HEK293T (cell line): ENCODE data around the gene ZBTB17.

Experiments used
- CTCF ChIA-PET: fragments of 350-600 bp; formaldehyde crosslinking; extraction: SDS; loops from one replicate; lab custom pipeline; 2021; ENCODE audit warnings: antibody characterized with exemption, inconsistent platforms; lab: Yijun Ruan, JAX
- POLR2A ChIA-PET: fragments of 350-600 bp; formaldehyde crosslinking; extraction: SDS; loops from one replicate; lab custom pipeline; 2020; ENCODE audit warnings: antibody characterized with exemption, inconsistent platforms; lab: Yijun Ruan, JAX
- DNase-seq: peaks from one replicate; pipeline ENCODE4 v3.0.0; 2012; ENCODE audit warnings: mixed read lengths; ENCODE audit errors: extremely low spot score
- ARNT ChIP-seq: fragments of 450-650 bp; IDR thresholded peaks from 2 replicates; pipeline ENCODE4 v1.6.1; 2017; ENCODE audit warnings: mild to moderate bottlenecking
- BHLHE40 ChIP-seq: fragments of 450-650 bp; IDR thresholded peaks from 2 replicates; pipeline ENCODE4 v1.6.1; 2016; ENCODE audit warnings: mild to moderate bottlenecking, moderate library complexity, borderline replicate concordance
- CTBP1 ChIP-seq: fragments of 450-650 bp; IDR thresholded peaks from 2 replicates; pipeline ENCODE4 v1.6.1; 2016; ENCODE audit warnings: borderline replicate concordance
- ELF4 ChIP-seq: fragments of 450-650 bp; IDR thresholded peaks from 2 replicates; pipeline ENCODE4 v1.6.1; 2017; ENCODE audit warnings: antibody characterized with exemption
- FOXA1 ChIP-seq: fragments of 450-650 bp; IDR thresholded peaks from 2 replicates; pipeline ENCODE4 v1.6.1; 2016; ENCODE audit warnings: mild to moderate bottlenecking
- FOXK2 ChIP-seq: fragments of 450-650 bp; IDR thresholded peaks from 2 replicates; pipeline ENCODE4 v1.6.1; 2016; ENCODE audit warnings: mild to moderate bottlenecking
- FOXM1 ChIP-seq: fragments of 450-650 bp; IDR thresholded peaks from 2 replicates; pipeline ENCODE4 v1.6.1; 2017; ENCODE audit warnings: mild to moderate bottlenecking, borderline replicate concordance
- HDGF ChIP-seq: fragments of 450-650 bp; IDR thresholded peaks from 2 replicates; pipeline ENCODE4 v1.6.1; 2017; ENCODE audit warnings: antibody characterized with exemption, borderline replicate concordance
- L3MBTL2 ChIP-seq: fragments of 450-650 bp; conservative IDR thresholded peaks from 2 replicates; pipeline ENCODE4 v1.6.1; 2016; ENCODE audit warnings: mild to moderate bottlenecking
- LEF1 ChIP-seq: fragments of 450-650 bp; IDR thresholded peaks from 2 replicates; pipeline ENCODE4 v1.6.1; 2017; ENCODE audit warnings: mild to moderate bottlenecking, borderline replicate concordance
- NFRKB ChIP-seq: fragments of 450-650 bp; IDR thresholded peaks from 2 replicates; pipeline ENCODE4 v1.6.1; 2016; ENCODE audit warnings: mild to moderate bottlenecking, moderate library complexity
- SP1 ChIP-seq: fragments of 450-650 bp; IDR thresholded peaks from 2 replicates; pipeline ENCODE4 v1.6.1; 2017
- SUZ12 ChIP-seq: fragments of 450-650 bp; IDR thresholded peaks from 2 replicates; pipeline ENCODE4 v1.6.1; 2016; ENCODE audit warnings: mild to moderate bottlenecking
- TARDBP ChIP-seq: fragments of 450-650 bp; IDR thresholded peaks from 2 replicates; pipeline ENCODE4 v1.6.1; 2016
- ZNF384 ChIP-seq: fragments of 450-650 bp; IDR thresholded peaks from 2 replicates; pipeline ENCODE4 v1.6.1; 2016
- TF ChIP-seq, protein P1 (sequence below): fragments of 450-650 bp; IDR thresholded peaks from 2 replicates; pipeline ENCODE4 v1.6.1; 2016

ZBTB17 gene

GRCh38 chr1:15935056-15935950 is 40.6 kb downstream of the ZBTB17 start:
- TF ChIP-seq TARDBP: no peak
- CTCF ChIA-PET: interaction anchor here (0.6 kb wide), 1 partner anchor 96 kb away, joined by 3 read pairs; no protein-coding TSS in a partner anchor
- DNase-seq: no peak
- POLR2A ChIA-PET: no interaction called here

- no peak for TF ChIP-seq CTBP1
- TF ChIP-seq TARDBP: no peak
- no peak for TF ChIP-seq FOXA1
- no peak for TF ChIP-seq FOXK2
- no peak for TF ChIP-seq LEF1
- no peak for TF ChIP-seq ELF4
- no peak for TF ChIP-seq ZNF384
- no peak for TF ChIP-seq SP1
- TF ChIP-seq BHLHE40: no peak
- TF ChIP-seq SUZ12: no peak
- CTCF ChIA-PET: no interaction called here
- no peak for DNase-seq
- POLR2A ChIA-PET: no interaction called here
These were observed 41.5 kb downstream of the ZBTB17 start for GRCh38 chr1:15934211-15935055.

DNA sequence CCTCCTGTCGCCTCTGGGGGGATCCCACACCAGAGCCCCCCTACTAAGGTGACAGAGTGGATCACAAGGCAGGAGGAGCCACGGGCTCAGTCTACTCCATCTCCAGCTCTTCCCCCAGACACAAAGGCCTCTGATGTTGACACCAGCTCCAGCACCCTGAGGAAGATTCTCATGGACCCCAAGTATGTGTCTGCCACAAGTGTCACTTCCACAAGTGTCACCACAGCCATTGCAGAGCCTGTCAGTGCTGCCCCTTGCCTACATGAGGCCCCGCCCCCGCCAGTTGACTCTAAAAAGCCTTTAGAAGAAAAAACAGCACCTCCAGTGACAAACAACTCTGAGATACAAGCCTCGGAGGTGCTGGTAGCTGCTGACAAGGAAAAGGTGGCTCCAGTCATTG is 42.2 kb downstream of the ZBTB17 start:
- CTCF ChIA-PET: no interaction called here
- POLR2A ChIA-PET: no interaction called here
- DNase-seq: no peak
- TF ChIP-seq, protein P1, sequence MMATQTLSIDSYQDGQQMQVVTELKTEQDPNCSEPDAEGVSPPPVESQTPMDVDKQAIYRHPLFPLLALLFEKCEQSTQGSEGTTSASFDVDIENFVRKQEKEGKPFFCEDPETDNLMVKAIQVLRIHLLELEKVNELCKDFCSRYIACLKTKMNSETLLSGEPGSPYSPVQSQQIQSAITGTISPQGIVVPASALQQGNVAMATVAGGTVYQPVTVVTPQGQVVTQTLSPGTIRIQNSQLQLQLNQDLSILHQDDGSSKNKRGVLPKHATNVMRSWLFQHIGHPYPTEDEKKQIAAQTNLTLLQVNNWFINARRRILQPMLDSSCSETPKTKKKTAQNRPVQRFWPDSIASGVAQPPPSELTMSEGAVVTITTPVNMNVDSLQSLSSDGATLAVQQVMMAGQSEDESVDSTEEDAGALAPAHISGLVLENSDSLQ: no peak
- no peak for TF ChIP-seq SUZ12
- no peak for TF ChIP-seq ARNT
- TF ChIP-seq BHLHE40: no peak
- TF ChIP-seq HDGF: no peak
- TF ChIP-seq CTBP1: no peak
- no peak for TF ChIP-seq FOXK2
- TF ChIP-seq SP1: no peak
- TF ChIP-seq LEF1: no peak
- no peak for TF ChIP-seq TARDBP
- no peak for TF ChIP-seq FOXM1
- TF ChIP-seq NFRKB: no peak
- no peak for TF ChIP-seq ELF4
- no peak for TF ChIP-seq FOXA1
- TF ChIP-seq ZNF384: no peak
- no peak for TF ChIP-seq L3MBTL2

- TF ChIP-seq SUZ12 (no peak), ZNF384 (no peak), TARDBP (no peak), NFRKB (no peak), SP1 (no peak), BHLHE40 (no peak), HDGF (no peak)
- POLR2A ChIA-PET: no interaction called here
- DNase-seq: peak; percentile 6
- CTCF ChIA-PET: no interaction called here
These were observed 43.3 kb downstream of the ZBTB17 start for GRCh38 chr1:15932612-15933011.

GRCh38 chr1:15931884-15932283 is 44.0 kb downstream of the ZBTB17 start:
- ChIA-PET CTCF (interaction anchor here (0.5 kb wide), 1 partner anchor 116 kb away, joined by 3 read pairs; no protein-coding TSS in a partner anchor), POLR2A (no interaction called here)
- DNase-seq: no peak
- TF ChIP-seq ZNF384 (no peak), FOXM1 (no peak)

DNA sequence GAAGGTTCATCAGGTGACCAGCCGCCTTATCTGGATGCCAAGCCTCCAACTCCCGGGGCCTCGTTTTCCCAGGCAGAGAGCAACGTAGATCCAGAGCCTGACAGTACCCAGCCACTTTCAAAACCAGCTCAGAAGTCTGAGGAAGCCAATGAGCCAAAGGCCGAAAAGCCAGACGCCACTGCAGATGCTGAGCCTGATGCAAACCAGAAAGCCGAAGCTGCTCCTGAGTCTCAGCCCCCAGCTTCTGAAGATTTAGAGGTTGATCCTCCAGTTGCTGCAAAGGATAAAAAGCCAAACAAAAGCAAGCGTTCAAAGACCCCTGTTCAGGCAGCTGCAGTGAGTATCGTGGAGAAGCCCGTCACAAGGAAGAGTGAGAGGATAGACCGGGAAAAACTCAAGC is 44.5 kb downstream of the ZBTB17 start:
- POLR2A ChIA-PET: no interaction called here
- CTCF ChIA-PET: no interaction called here
- TF ChIP-seq BHLHE40 (no peak), LEF1 (no peak), CTBP1 (no peak), FOXK2 (no peak), L3MBTL2 (no peak), ARNT (no peak), HDGF (no peak), FOXA1 (no peak), ELF4 (no peak), NFRKB (no peak), SP1 (no peak), ZNF384 (no peak), SUZ12 (no peak), FOXM1 (no peak), TARDBP (no peak)
- TF ChIP-seq, protein P1: no peak

More for the DNA sequence above, 44.5 kb downstream of the ZBTB17 start:
- no peak for DNase-seq
